ENCODE measurements around the gene TMEM63A. TPM values are rescaled to one million over a fixed set of nuclear protein-coding genes. Genes with fewer than 3 reads are reported as not detected.

The TMEM63A gene
- polyA plus RNA-seq, 1 donor from 2014 or later, result not detected

- no peaks in the 10 kb centered on the region for H3K79me2 ChIP-seq (replicated peaks; ENCODE audit: insufficient read depth, low read length)
- no peak overlapping the region for H3K9ac ChIP-seq (ENCODE audit: low read length)
- no peak overlapping the region for H3K4me2 ChIP-seq (ENCODE audit: low read length)
- no peaks in the 10 kb centered on the region for H3F3A ChIP-seq (ENCODE audit: insufficient read depth, low read length, poor library complexity, severe bottlenecking)
- H3K27ac ChIP-seq (ENCODE audit: low read length), result no peak overlapping the region
- H3K36me3 ChIP-seq (ENCODE audit: insufficient read depth, low read length), result no peaks in the 10 kb centered on the region
- TF ChIP-seq RAD21 (conservative IDR thresholded peaks at IDR 0.05) (no peak), REST (IDR thresholded peaks at IDR 0.05; ENCODE audit: borderline replicate concordance) (no peak), SMC3 (conservative IDR thresholded peaks at IDR 0.05; ENCODE audit: poor library complexity) (no peak), MXI1 (conservative IDR thresholded peaks at IDR 0.05; ENCODE audit: poor library complexity, severe bottlenecking) (no peak), EP300 (conservative IDR thresholded peaks at IDR 0.05; ENCODE audit: poor library complexity, severe bottlenecking) (no peak), EZH2 (IDR thresholded peaks at IDR 0.05; ENCODE audit: borderline replicate concordance, insufficient read depth, low read length, poor library complexity, severe bottlenecking) (no peak), TAF1 (IDR thresholded peaks at IDR 0.05; ENCODE audit: low read depth) (no peak)
- H2AFZ ChIP-seq (ENCODE audit: low read depth, low read length), result no peak overlapping the region
- no peak overlapping the region for H3K4me3 ChIP-seq (ENCODE audit: low read length)
- no peaks in the 10 kb centered on the region for H3K9me2 ChIP-seq (ENCODE audit: insufficient read depth, low read length)
- no peaks in the 10 kb centered on the region for H3K27me3 ChIP-seq (ENCODE audit: insufficient read depth, low read depth, low read length)
- H3K9me3 ChIP-seq (ENCODE audit: low read length), result no peaks in the 10 kb centered on the region
- no peaks in the 10 kb centered on the region for H4K20me1 ChIP-seq (ENCODE audit: insufficient read depth)
Measured at GRCh38 chr1:225851805-225852204, 30.4 kb downstream of the TMEM63A start.

- no peaks in the 10 kb centered on the region for H3K9me2 ChIP-seq (ENCODE audit: insufficient read depth, low read length)
- H4K20me1 ChIP-seq (ENCODE audit: insufficient read depth), result no peaks in the 10 kb centered on the region
- no peaks in the 10 kb centered on the region for H3K27me3 ChIP-seq (ENCODE audit: insufficient read depth, low read depth, low read length)
- H2AFZ ChIP-seq (ENCODE audit: low read depth, low read length), result no peak overlapping the region
- no peaks in the 10 kb centered on the region for H3K79me2 ChIP-seq (replicated peaks; ENCODE audit: insufficient read depth, low read length)
- H3K9me3 ChIP-seq (ENCODE audit: low read length), result no peaks in the 10 kb centered on the region
- TF ChIP-seq RAD21 (conservative IDR thresholded peaks at IDR 0.05) (no peak), CTCF (IDR thresholded peaks at IDR 0.05; ENCODE audit: poor library complexity, severe bottlenecking) (no peak), REST (IDR thresholded peaks at IDR 0.05; ENCODE audit: borderline replicate concordance) (no peak), POLR2AphosphoS5 (IDR thresholded peaks at IDR 0.05) (no peak), TAF1 (IDR thresholded peaks at IDR 0.05; ENCODE audit: low read depth) (no peak), EP300 (conservative IDR thresholded peaks at IDR 0.05; ENCODE audit: poor library complexity, severe bottlenecking) (no peak)
- no peak overlapping the region for H3K9ac ChIP-seq (ENCODE audit: low read length)
- no peak overlapping the region for H3K27ac ChIP-seq (ENCODE audit: low read length)
- no peak overlapping the region for H3K4me2 ChIP-seq (ENCODE audit: low read length)
- no peaks in the 10 kb centered on the region for H3K36me3 ChIP-seq (ENCODE audit: insufficient read depth, low read length)
- H3K4me3 ChIP-seq (ENCODE audit: low read length), result no peak overlapping the region
- no peaks in the 10 kb centered on the region for H3F3A ChIP-seq (ENCODE audit: insufficient read depth, low read length, poor library complexity, severe bottlenecking)
Measured at GRCh38 chr1:225850370-225850769, 31.8 kb downstream of the TMEM63A start.
